ENCODE results near the gene PTPRR. TPM values are rescaled to one million over a fixed set of nuclear protein-coding genes. Genes with fewer than 3 reads are reported as not detected.

Gene PTPRR
- total and polyA plus RNA-seq, 10 of the 15 experiments (the other 5 are each of a cell fraction or from before 2014, with no cell fraction given): 0.14 to 3.1 (median 0.42) TPM

DNA sequence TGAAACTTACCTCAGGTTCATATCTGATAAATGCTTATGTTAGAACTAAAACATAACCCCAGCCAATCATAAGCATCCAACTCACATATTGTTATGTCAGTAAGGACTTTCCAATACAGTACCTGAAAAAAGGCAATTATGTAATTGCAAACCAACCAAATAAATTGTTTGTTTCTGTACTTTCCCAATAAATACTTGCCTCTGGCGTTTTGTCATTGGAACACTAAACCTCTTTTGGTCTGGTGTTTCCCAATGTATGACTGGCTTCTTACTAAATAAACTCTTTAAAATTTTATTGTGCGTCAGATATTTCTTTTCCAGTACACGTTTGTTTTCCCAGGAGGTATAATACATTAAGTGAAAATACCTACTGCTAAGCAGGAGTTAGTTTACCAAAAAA lies 276.6 kb downstream of the PTPRR start:
- Histone ChIP-seq H3K4me1 (ENCODE audit: control insufficient read depth, insufficient read depth, low read length) (no peaks in the 10 kb centered on the region), H3K79me2 (ENCODE audit: control insufficient read depth, insufficient read depth, low read length) (no peaks in the 10 kb centered on the region), H3K4me2 (ENCODE audit: control insufficient read depth, insufficient read depth) (no peak overlapping the region), H4K20me1 (ENCODE audit: control insufficient read depth, insufficient read depth) (no peaks in the 10 kb centered on the region), H3K27me3 (replicated peaks in 1 of 2; ENCODE audit: control insufficient read depth in 2 of 2, insufficient read depth in 2 of 2, low read length in 1 of 2) (no peaks in the 10 kb centered on the region), H3K27ac (ENCODE audit: control insufficient read depth, insufficient read depth) (no peak overlapping the region), H3K36me3 (ENCODE audit: control insufficient read depth in 2 of 2, insufficient read depth in 2 of 2, low read length in 1 of 2) (no peaks in the 10 kb centered on the region), H2AFZ (ENCODE audit: control insufficient read depth, low read depth, low read length) (no peak overlapping the region), H3K9me3 (replicated peaks; ENCODE audit: control insufficient read depth, insufficient read depth, low read length) (no peaks in the 10 kb centered on the region), H3K9ac (ENCODE audit: control insufficient read depth, insufficient read depth, low read length) (no peak overlapping the region), H3K4me3 (no peak overlapping the region)
- ChIA-PET RAD21 (ENCODE audit: unreplicated experiment) (no interaction called here), SMC1A (ENCODE audit: uncharacterized antibody, unreplicated experiment) (no interaction called here), POLR2A (no interaction called here), CTCF (no interaction called here)
- no TSS peak for BruUV-seq (replicated peaks)
- FAIRE-seq: no peak
- no peak for DNase-seq (ENCODE audit: low read depth, low spot score)
- no peak for ATAC-seq
- WGBS (ENCODE audit: insufficient coverage, insufficient replicate concordance, low lambda C conversion rate, missing lambda C conversion rate): 18% methylated on average over 3 of the region's 3 CpGs
- TF ChIP-seq SMARCA5 (IDR thresholded peaks at IDR 0.05): no peak
- no peak for TF ChIP-seq BCL11A (IDR thresholded peaks at IDR 0.05; ENCODE audit: low read depth, low read length)
- no peak for TF ChIP-seq DPF2 (IDR thresholded peaks at IDR 0.05)
- in situ Hi-C loops (cut with MboI): no loop called here
- intact Hi-C loops (cut with micrococcal nuclease; ENCODE audit: unreplicated experiment): no loop called here

DNA sequence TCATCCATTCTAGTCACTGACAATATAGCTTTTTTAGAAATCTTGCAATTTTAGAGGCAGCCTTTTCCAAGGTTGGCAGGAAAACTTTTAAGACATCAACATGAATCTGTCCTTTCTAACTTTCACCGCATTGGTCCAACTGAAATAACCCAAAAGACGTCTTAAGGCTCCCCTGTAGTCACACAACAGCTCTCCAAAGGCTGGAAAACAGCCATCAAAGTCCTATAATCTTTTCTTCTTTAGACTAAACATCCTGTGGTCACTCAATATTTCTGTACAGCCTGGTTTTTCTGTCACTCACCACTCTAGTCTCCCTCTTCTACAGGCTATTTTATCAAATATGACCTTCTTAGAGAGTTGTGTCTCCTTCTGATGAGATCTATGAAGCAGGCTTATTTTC lies 278.8 kb downstream of the PTPRR start:
- H3K9me3 ChIP-seq (replicated peaks; ENCODE audit: control insufficient read depth, insufficient read depth, low read length): no peaks in the 10 kb centered on the region
- ChIA-PET SMC1A (ENCODE audit: uncharacterized antibody, unreplicated experiment) (no interaction called here), RAD21 (ENCODE audit: unreplicated experiment) (no interaction called here), POLR2A (no interaction called here), CTCF (no interaction called here)
- ATAC-seq (no peak), DNase-seq (ENCODE audit: low read depth, low spot score) (no peak), FAIRE-seq (no peak)
- 27% methylated on average over 2 of the region's 2 CpGs for WGBS (ENCODE audit: insufficient coverage, insufficient replicate concordance, low lambda C conversion rate, missing lambda C conversion rate)
- in situ Hi-C loops (cut with MboI): no loop called here
- TF ChIP-seq, protein P1, sequence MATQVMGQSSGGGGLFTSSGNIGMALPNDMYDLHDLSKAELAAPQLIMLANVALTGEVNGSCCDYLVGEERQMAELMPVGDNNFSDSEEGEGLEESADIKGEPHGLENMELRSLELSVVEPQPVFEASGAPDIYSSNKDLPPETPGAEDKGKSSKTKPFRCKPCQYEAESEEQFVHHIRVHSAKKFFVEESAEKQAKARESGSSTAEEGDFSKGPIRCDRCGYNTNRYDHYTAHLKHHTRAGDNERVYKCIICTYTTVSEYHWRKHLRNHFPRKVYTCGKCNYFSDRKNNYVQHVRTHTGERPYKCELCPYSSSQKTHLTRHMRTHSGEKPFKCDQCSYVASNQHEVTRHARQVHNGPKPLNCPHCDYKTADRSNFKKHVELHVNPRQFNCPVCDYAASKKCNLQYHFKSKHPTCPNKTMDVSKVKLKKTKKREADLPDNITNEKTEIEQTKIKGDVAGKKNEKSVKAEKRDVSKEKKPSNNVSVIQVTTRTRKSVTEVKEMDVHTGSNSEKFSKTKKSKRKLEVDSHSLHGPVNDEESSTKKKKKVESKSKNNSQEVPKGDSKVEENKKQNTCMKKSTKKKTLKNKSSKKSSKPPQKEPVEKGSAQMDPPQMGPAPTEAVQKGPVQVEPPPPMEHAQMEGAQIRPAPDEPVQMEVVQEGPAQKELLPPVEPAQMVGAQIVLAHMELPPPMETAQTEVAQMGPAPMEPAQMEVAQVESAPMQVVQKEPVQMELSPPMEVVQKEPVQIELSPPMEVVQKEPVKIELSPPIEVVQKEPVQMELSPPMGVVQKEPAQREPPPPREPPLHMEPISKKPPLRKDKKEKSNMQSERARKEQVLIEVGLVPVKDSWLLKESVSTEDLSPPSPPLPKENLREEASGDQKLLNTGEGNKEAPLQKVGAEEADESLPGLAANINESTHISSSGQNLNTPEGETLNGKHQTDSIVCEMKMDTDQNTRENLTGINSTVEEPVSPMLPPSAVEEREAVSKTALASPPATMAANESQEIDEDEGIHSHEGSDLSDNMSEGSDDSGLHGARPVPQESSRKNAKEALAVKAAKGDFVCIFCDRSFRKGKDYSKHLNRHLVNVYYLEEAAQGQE (IDR thresholded peaks at IDR 0.05; ENCODE audit: low read depth, low read length): no peak
- TF ChIP-seq PML (IDR thresholded peaks at IDR 0.05; ENCODE audit: low read length) (no peak), SMC3 (IDR thresholded peaks at IDR 0.05; ENCODE audit: borderline replicate concordance, low read length) (no peak), PAX5 (IDR thresholded peaks at IDR 0.05; ENCODE audit: borderline replicate concordance, low read depth, low read length) (no peak)
- TF ChIP-seq, protein P2, sequence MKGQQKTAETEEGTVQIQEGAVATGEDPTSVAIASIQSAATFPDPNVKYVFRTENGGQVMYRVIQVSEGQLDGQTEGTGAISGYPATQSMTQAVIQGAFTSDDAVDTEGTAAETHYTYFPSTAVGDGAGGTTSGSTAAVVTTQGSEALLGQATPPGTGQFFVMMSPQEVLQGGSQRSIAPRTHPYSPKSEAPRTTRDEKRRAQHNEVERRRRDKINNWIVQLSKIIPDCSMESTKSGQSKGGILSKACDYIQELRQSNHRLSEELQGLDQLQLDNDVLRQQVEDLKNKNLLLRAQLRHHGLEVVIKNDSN (IDR thresholded peaks at IDR 0.05; ENCODE audit: borderline replicate concordance, extremely low read length, insufficient read depth, low read depth, low read length): no peak
- no peak overlapping the region for H2AFZ ChIP-seq (ENCODE audit: control insufficient read depth, low read depth, low read length)
- no peak overlapping the region for H3K4me2 ChIP-seq (ENCODE audit: control insufficient read depth, insufficient read depth)
- no peak overlapping the region for H3K4me3 ChIP-seq
- H3K27ac ChIP-seq (ENCODE audit: control insufficient read depth, insufficient read depth): no peak overlapping the region
- H3K79me2 ChIP-seq (ENCODE audit: control insufficient read depth, insufficient read depth, low read length): no peaks in the 10 kb centered on the region
- H3K4me1 ChIP-seq (ENCODE audit: control insufficient read depth, insufficient read depth, low read length): no peaks in the 10 kb centered on the region
- H4K20me1 ChIP-seq (ENCODE audit: control insufficient read depth, insufficient read depth): no peaks in the 10 kb centered on the region
- no TSS peak for BruUV-seq (replicated peaks)
- H3K27me3 ChIP-seq (replicated peaks in 1 of 2; ENCODE audit: control insufficient read depth in 2 of 2, insufficient read depth in 2 of 2, low read length in 1 of 2): no peaks in the 10 kb centered on the region
- H3K36me3 ChIP-seq (ENCODE audit: control insufficient read depth in 2 of 2, insufficient read depth in 2 of 2, low read length in 1 of 2): no peaks in the 10 kb centered on the region
- no peak overlapping the region for H3K9ac ChIP-seq (ENCODE audit: control insufficient read depth, insufficient read depth, low read length)
- intact Hi-C loops (cut with micrococcal nuclease; ENCODE audit: unreplicated experiment): no loop called here
